Right lobe of liver (tissue), 4 donors: ENCODE data around the gene ANKRD11.

ENCODE experiments used
- POLR2A ChIP-seq: fragments of 450-650 bp; IDR thresholded peaks from one replicate; pipeline ENCODE4 v1.6.1; 2017; ENCODE audit warnings: antibody characterized with exemption, mild to moderate bottlenecking
- TF ChIP-seq, protein P1 (sequence below), 4 donors: fragments of 200-600 bp in 3 of 4; fragments of 450-650 bp in 1 of 4; IDR thresholded peaks; one replicate each; pipeline versions ENCODE4 v1.5.1 to v1.8.0; 2016 to 2022; ENCODE audit warnings: antibody characterized with exemption in 4 of 4, mild to moderate bottlenecking in 2 of 4
- donor health status: DM: no; HTN: no; CAD: no.
- donor health status: DM: no; HTN: no; CAD: no.
- donor health status: DM: no; HTN: yes; CAD: no.

GRCh38 chr16:89422527-89422904 is 67.8 kb downstream of the ANKRD11 start:
- no peak for TF ChIP-seq POLR2A
- TF ChIP-seq, protein P1, sequence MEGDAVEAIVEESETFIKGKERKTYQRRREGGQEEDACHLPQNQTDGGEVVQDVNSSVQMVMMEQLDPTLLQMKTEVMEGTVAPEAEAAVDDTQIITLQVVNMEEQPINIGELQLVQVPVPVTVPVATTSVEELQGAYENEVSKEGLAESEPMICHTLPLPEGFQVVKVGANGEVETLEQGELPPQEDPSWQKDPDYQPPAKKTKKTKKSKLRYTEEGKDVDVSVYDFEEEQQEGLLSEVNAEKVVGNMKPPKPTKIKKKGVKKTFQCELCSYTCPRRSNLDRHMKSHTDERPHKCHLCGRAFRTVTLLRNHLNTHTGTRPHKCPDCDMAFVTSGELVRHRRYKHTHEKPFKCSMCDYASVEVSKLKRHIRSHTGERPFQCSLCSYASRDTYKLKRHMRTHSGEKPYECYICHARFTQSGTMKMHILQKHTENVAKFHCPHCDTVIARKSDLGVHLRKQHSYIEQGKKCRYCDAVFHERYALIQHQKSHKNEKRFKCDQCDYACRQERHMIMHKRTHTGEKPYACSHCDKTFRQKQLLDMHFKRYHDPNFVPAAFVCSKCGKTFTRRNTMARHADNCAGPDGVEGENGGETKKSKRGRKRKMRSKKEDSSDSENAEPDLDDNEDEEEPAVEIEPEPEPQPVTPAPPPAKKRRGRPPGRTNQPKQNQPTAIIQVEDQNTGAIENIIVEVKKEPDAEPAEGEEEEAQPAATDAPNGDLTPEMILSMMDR (IDR thresholded peaks at IDR 0.05) = no peak
